Esophagus muscularis mucosa (tissue), 4 donors: ENCODE results near the gene NUCKS1. TPM values are rescaled to one million over a fixed set of nuclear protein-coding genes. Genes with fewer than 3 reads are reported as not detected.
A peak's percentile ranks its signal among the peaks of the same experiment; 100 is the strongest.

Experiments used
- DNase-seq: peaks from one replicate; pipeline ENCODE4 v3.0.0-alpha.2; 2017; ENCODE audit errors: extremely low spot score
- H3K27ac ChIP-seq, 4 donors: fragments of 200-600 bp; sonication (generic); replicated peaks in 1 of 4; 1 replicate in 3 of 4; 2 replicates in 1 of 4; pipeline ENCODE4 v1.5.1; 2016 to 2019; ENCODE audit warnings: mild to moderate bottlenecking in 1 of 4
- H3K27me3 ChIP-seq, 4 donors: fragments of 200-600 bp; sonication (generic); one replicate each; pipeline versions ENCODE4 v1.5.1 to v1.6.0; 2016 to 2019
- H3K36me3 ChIP-seq, 4 donors: fragments of 200-600 bp; sonication (generic); one replicate each; pipeline ENCODE4 v1.5.1; 2016 to 2019
- H3K4me1 ChIP-seq, 4 donors: fragments of 200-600 bp; sonication (generic); one replicate each; pipeline ENCODE4 v1.5.1; 2016 to 2019
- H3K4me3 ChIP-seq, 4 donors: fragments of 200-600 bp; sonication (generic); 1 replicate in 2 of 4; 2 replicates in 2 of 4; pipeline ENCODE4 v1.5.1; 2016 to 2019; ENCODE audit warnings: mild to moderate bottlenecking in 4 of 4, moderate library complexity in 1 of 4
- H3K9me3 ChIP-seq, 4 donors: fragments of 200-600 bp; sonication (generic); 1 replicate in 3 of 4; 2 replicates in 1 of 4; pipeline ENCODE4 v1.5.1; 2016 to 2019
- CTCF ChIP-seq, 3 experiments: fragments of 200-600 bp in 2 of 3; fragments of 450-650 bp in 1 of 3; sonication (generic) in 2 of 3; IDR thresholded peaks; one replicate each; pipeline ENCODE4 v1.5.1; 2017 to 2019; ENCODE audit warnings: antibody characterized with exemption in 3 of 3, mild to moderate bottlenecking in 2 of 3, moderate library complexity in 1 of 3
- EP300 ChIP-seq: sonication (generic); formaldehyde crosslinking; IDR thresholded peaks from one replicate; pipeline ENCODE4 v1.6.1; 2017; ENCODE audit warnings: antibody characterized with exemption
- POLR2A ChIP-seq: fragments of 450-650 bp; IDR thresholded peaks from one replicate; pipeline ENCODE4 v1.6.1; 2017; ENCODE audit warnings: antibody characterized with exemption, moderate library complexity, mild to moderate bottlenecking, low read depth
- POLR2AphosphoS5 ChIP-seq, 2 donors: sonication (generic); formaldehyde crosslinking; IDR thresholded peaks; one replicate each; pipeline ENCODE4 v1.6.1; 2017; ENCODE audit warnings: antibody characterized with exemption in 2 of 2
- WGBS: methylation state at CpG from one replicate; pipeline ENCODE4 v1.1.5; 2018; 5-methylcytosine and 5-hydroxymethylcytosine counted together
- intact Hi-C: fragments of 100-400 bp; cut with DNase I; formaldehyde crosslinking; loops from one replicate; pipeline ENCODE4 v1.15.1; 2023
- total RNA-seq, 4 donors: library from RNA; depleted of rRNA; stranded (reverse); fragments of >200 nt; gene quantifications; one replicate each; pipeline versions ENCODE4 v1.1.0 to v1.2.1, GENCODE V29; 2016

Gene NUCKS1
- total RNA-seq, 4 donors from 2014 or later: 111 to 120 (median 116) TPM

- no peak for DNase-seq
- peaks cover 0 to 25% (median 8%) of the 10 kb centered on the region in 4 donors for H3K36me3 ChIP-seq
- no peak for TF ChIP-seq CTCF (IDR thresholded peaks at IDR 0.05)
- no peak for TF ChIP-seq EP300
- no peak for TF ChIP-seq POLR2AphosphoS5 (IDR thresholded peaks at IDR 0.05)
- no peak for TF ChIP-seq POLR2A
- H3K4me1 ChIP-seq: peaks cover 16 to 34% (median 26%) of the 10 kb centered on the region in 4 donors
- H3K27ac ChIP-seq: no peak overlapping the region
- no peaks in the 10 kb centered on the region for H3K27me3 ChIP-seq
- WGBS: 67% methylated on average over 1 of the region's 1 CpG
- H3K9me3 ChIP-seq: no peaks in the 10 kb centered on the region
- H3K4me3 ChIP-seq: no peak overlapping the region
- intact Hi-C loops: loop anchor here (1.0 kb wide), 1 partner anchor 51 kb away; no protein-coding TSS in a partner anchor
These were observed 39.5 kb downstream of the NUCKS1 start for GRCh38 chr1:205710201-205711062.

GRCh38 chr1:205709640-205710039, 40.3 kb downstream of the NUCKS1 start:
- H3K27me3 ChIP-seq: no peaks in the 10 kb centered on the region
- H3K4me3 ChIP-seq: no peak overlapping the region
- DNase-seq: no peak
- WGBS: 87% methylated on average over 2 of the region's 2 CpGs
- no peaks in the 10 kb centered on the region for H3K9me3 ChIP-seq
- intact Hi-C loops: no loop called here
- H3K36me3 ChIP-seq: peaks cover 0 to 19% (median under 1%) of the 10 kb centered on the region in 4 donors
- TF ChIP-seq POLR2A (no peak), POLR2AphosphoS5 (IDR thresholded peaks at IDR 0.05) (no peak), EP300 (no peak), CTCF (IDR thresholded peaks at IDR 0.05) (no peak)
- peaks cover 16 to 34% (median 28%) of the 10 kb centered on the region in 4 donors for H3K4me1 ChIP-seq
- no peak overlapping the region for H3K27ac ChIP-seq

GRCh38 chr1:205709059-205709398, 41.0 kb downstream of the NUCKS1 start:
- no peak for DNase-seq
- Histone ChIP-seq H3K9me3 (no peaks in the 10 kb centered on the region), H3K4me3 (no peak overlapping the region), H3K36me3 (peaks cover 0 to 19% (median 0%) of the 10 kb centered on the region in 4 donors), H3K27ac (no peak overlapping the region), H3K4me1 (peaks cover 16 to 32% (median 29%) of the 10 kb centered on the region in 4 donors), H3K27me3 (no peaks in the 10 kb centered on the region)
- TF ChIP-seq CTCF (IDR thresholded peaks at IDR 0.05) (no peak), EP300 (no peak)
- intact Hi-C loops: no loop called here
- 33% methylated on average over 4 of the region's 4 CpGs for WGBS

GRCh38 chr1:205706601-205707502, 43.1 kb downstream of the NUCKS1 start:
- 78% methylated on average over 6 of the region's 6 CpGs for WGBS
- H3K27ac ChIP-seq: peak overlapping the region in 1 of 4 donors; percentile 22

More at GRCh38 chr1:205706601-205707502, 43.1 kb downstream of the NUCKS1 start:
- TF ChIP-seq CTCF (IDR thresholded peaks at IDR 0.05) (no peak), EP300 (no peak), POLR2A (no peak), POLR2AphosphoS5 (IDR thresholded peaks at IDR 0.05) (no peak)
- Histone ChIP-seq H3K27me3 (no peaks in the 10 kb centered on the region), H3K9me3 (no peaks in the 10 kb centered on the region), H3K4me1 (peaks cover 16 to 21% (median 18%) of the 10 kb centered on the region in 4 donors), H3K4me3 (no peak overlapping the region), H3K36me3 (peaks cover 0 to 29% (median 3%) of the 10 kb centered on the region in 4 donors)
- DNase-seq: no peak
- intact Hi-C loops: no loop called here
